ENCODE data around the gene OSTN. TPM values are rescaled to one million over a fixed set of nuclear protein-coding genes. Genes with fewer than 3 reads are reported as not detected.

OSTN gene
- total and polyA plus RNA-seq, 2 experiments from 2014 or later = not detected

DNA sequence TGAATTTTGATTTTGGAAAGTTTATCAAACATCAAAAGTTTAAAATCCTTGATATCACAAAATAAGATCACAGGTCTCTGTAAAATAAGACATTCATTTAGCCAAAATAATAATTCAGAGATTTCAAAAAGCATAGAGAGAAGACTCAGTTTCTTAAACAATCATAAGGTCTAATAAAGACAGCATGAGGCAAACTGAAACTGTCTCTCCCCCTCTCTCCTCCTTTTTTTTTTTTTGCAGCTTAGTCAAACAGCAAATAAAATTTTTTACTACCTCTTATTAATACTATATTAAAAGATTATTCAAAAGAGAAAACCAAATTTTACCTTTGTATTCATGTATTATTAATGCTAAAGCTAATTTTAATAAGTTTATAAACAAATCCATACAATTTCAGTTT lies 57.4 kb downstream of the OSTN start (continued):
- TF ChIP-seq, protein P1, sequence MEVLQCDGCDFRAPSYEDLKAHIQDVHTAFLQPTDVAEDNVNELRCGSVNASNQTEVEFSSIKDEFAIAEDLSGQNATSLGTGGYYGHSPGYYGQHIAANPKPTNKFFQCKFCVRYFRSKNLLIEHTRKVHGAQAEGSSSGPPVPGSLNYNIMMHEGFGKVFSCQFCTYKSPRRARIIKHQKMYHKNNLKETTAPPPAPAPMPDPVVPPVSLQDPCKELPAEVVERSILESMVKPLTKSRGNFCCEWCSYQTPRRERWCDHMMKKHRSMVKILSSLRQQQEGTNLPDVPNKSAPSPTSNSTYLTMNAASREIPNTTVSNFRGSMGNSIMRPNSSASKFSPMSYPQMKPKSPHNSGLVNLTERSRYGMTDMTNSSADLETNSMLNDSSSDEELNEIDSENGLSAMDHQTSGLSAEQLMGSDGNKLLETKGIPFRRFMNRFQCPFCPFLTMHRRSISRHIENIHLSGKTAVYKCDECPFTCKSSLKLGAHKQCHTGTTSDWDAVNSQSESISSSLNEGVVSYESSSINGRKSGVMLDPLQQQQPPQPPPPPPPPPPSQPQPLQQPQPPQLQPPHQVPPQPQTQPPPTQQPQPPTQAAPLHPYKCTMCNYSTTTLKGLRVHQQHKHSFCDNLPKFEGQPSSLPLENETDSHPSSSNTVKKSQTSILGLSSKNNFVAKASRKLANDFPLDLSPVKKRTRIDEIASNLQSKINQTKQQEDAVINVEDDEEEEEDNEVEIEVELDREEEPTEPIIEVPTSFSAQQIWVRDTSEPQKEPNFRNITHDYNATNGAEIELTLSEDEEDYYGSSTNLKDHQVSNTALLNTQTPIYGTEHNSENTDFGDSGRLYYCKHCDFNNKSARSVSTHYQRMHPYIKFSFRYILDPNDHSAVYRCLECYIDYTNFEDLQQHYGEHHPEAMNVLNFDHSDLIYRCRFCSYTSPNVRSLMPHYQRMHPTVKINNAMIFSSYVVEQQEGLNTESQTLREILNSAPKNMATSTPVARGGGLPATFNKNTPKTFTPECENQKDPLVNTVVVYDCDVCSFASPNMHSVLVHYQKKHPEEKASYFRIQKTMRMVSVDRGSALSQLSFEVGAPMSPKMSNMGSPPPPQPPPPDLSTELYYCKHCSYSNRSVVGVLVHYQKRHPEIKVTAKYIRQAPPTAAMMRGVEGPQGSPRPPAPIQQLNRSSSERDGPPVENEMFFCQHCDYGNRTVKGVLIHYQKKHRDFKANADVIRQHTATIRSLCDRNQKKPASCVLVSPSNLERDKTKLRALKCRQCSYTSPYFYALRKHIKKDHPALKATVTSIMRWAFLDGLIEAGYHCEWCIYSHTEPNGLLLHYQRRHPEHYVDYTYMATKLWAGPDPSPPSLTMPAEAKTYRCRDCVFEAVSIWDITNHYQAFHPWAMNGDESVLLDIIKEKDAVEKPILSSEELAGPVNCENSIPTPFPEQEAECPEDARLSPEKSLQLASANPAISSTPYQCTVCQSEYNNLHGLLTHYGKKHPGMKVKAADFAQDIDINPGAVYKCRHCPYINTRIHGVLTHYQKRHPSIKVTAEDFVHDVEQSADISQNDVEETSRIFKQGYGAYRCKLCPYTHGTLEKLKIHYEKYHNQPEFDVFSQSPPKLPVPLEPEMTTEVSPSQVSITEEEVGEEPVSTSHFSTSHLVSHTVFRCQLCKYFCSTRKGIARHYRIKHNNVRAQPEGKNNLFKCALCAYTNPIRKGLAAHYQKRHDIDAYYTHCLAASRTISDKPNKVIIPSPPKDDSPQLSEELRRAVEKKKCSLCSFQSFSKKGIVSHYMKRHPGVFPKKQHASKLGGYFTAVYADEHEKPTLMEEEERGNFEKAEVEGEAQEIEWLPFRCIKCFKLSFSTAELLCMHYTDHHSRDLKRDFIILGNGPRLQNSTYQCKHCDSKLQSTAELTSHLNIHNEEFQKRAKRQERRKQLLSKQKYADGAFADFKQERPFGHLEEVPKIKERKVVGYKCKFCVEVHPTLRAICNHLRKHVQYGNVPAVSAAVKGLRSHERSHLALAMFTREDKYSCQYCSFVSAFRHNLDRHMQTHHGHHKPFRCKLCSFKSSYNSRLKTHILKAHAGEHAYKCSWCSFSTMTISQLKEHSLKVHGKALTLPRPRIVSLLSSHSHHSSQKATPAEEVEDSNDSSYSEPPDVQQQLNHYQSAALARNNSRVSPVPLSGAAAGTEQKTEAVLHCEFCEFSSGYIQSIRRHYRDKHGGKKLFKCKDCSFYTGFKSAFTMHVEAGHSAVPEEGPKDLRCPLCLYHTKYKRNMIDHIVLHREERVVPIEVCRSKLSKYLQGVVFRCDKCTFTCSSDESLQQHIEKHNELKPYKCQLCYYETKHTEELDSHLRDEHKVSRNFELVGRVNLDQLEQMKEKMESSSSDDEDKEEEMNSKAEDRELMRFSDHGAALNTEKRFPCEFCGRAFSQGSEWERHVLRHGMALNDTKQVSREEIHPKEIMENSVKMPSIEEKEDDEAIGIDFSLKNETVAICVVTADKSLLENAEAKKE (CRISPR knock-in tag; IDR thresholded peaks at IDR 0.05) = no peak

DNA sequence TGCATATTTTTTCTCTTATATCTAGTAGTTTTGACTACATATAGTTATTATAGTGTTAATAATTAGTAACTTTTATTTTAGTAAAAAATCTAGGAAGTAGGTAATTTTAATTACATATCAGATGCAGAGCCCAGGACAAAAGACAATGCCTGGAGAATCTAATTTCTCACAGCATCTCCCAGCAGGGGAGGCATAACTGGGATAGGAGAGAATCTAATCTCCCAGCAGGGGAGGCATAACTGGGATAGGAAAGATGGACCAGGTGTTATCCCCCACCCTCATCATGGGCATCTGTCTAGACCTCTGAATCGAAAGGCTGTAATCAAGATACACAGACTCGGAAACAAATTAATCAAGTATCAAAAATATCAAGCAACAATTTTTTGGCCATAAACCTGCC lies 58.2 kb downstream of the OSTN start:
- H3K9me3 Mint-ChIP-seq = no peaks in the 10 kb centered on the region
- Histone ChIP-seq H3K4me1 (ENCODE audit: insufficient read depth) (peaks cover 71% of the 10 kb centered on the region), H3K36me3 (ENCODE audit: insufficient read depth) (no peaks in the 10 kb centered on the region), H3K27me3 (ENCODE audit: insufficient read depth) (no peaks in the 10 kb centered on the region), H3K4me2 (0 out of 2 replicates have a peak overlapping the region, but pooled peaks have one; percentile 8), H2AFZ (no peak overlapping the region), H3K9me2 (ENCODE audit: insufficient read depth) (no peaks in the 10 kb centered on the region), H4K20me1 (replicated peaks; ENCODE audit: insufficient read depth) (no peaks in the 10 kb centered on the region), H3K79me2 (replicated peaks; ENCODE audit: insufficient read depth) (no peaks in the 10 kb centered on the region), H3K27ac (ENCODE audit: low read depth) (no peak overlapping the region), H3K4me3 (no peak overlapping the region), H3F3A (replicated peaks; ENCODE audit: low read depth) (no peaks in the 10 kb centered on the region)
- H3K27me3 Mint-ChIP-seq (ENCODE audit: insufficient read depth, low read depth, poor library complexity) = peaks cover 2% of the 10 kb centered on the region
- no peak for DNase-seq (ENCODE audit: low spot score)
- H3K4me1 Mint-ChIP-seq = peaks cover 69% of the 10 kb centered on the region
- no peak overlapping the region for H3K4me3 Mint-ChIP-seq
- no peaks in the 10 kb centered on the region for H3K36me3 Mint-ChIP-seq (ENCODE audit: low read depth)
- H3K27ac Mint-ChIP-seq = no peak overlapping the region; the same call in 1 of the 2 replicates
- ATAC-seq = no peak
- TF ChIP-seq, protein P2, sequence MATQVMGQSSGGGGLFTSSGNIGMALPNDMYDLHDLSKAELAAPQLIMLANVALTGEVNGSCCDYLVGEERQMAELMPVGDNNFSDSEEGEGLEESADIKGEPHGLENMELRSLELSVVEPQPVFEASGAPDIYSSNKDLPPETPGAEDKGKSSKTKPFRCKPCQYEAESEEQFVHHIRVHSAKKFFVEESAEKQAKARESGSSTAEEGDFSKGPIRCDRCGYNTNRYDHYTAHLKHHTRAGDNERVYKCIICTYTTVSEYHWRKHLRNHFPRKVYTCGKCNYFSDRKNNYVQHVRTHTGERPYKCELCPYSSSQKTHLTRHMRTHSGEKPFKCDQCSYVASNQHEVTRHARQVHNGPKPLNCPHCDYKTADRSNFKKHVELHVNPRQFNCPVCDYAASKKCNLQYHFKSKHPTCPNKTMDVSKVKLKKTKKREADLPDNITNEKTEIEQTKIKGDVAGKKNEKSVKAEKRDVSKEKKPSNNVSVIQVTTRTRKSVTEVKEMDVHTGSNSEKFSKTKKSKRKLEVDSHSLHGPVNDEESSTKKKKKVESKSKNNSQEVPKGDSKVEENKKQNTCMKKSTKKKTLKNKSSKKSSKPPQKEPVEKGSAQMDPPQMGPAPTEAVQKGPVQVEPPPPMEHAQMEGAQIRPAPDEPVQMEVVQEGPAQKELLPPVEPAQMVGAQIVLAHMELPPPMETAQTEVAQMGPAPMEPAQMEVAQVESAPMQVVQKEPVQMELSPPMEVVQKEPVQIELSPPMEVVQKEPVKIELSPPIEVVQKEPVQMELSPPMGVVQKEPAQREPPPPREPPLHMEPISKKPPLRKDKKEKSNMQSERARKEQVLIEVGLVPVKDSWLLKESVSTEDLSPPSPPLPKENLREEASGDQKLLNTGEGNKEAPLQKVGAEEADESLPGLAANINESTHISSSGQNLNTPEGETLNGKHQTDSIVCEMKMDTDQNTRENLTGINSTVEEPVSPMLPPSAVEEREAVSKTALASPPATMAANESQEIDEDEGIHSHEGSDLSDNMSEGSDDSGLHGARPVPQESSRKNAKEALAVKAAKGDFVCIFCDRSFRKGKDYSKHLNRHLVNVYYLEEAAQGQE (IDR thresholded peaks at IDR 0.05; ENCODE audit: unreplicated experiment) = no peak
- TF ChIP-seq JUNB (IDR thresholded peaks at IDR 0.05; ENCODE audit: unreplicated experiment) (no peak), STAT1 (IDR thresholded peaks at IDR 0.05; ENCODE audit: unreplicated experiment) (no peak)
- TF ChIP-seq, protein P3, sequence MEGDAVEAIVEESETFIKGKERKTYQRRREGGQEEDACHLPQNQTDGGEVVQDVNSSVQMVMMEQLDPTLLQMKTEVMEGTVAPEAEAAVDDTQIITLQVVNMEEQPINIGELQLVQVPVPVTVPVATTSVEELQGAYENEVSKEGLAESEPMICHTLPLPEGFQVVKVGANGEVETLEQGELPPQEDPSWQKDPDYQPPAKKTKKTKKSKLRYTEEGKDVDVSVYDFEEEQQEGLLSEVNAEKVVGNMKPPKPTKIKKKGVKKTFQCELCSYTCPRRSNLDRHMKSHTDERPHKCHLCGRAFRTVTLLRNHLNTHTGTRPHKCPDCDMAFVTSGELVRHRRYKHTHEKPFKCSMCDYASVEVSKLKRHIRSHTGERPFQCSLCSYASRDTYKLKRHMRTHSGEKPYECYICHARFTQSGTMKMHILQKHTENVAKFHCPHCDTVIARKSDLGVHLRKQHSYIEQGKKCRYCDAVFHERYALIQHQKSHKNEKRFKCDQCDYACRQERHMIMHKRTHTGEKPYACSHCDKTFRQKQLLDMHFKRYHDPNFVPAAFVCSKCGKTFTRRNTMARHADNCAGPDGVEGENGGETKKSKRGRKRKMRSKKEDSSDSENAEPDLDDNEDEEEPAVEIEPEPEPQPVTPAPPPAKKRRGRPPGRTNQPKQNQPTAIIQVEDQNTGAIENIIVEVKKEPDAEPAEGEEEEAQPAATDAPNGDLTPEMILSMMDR (conservative IDR thresholded peaks at IDR 0.05; ENCODE audit: low read depth in 2 of 2) = no peak

Measured in GM23338 (cell line).